HG03108 (cell line): Measurements from ENCODE around the gene ANO9.
"Not testable (repeated sequence)": the region's sequence is repeated elsewhere in the genome, so short reads cannot be mapped to it uniquely, and the experiment has no call there.

ENCODE experiments used
- ATAC-seq: cut with Tn5 transposase; IDR thresholded peaks from one replicate; pipeline ENCODE4 v1.9.1; 2021; ENCODE audit warnings: moderate library complexity; ENCODE audit not compliant: unreplicated experiment

ANO9 gene

GRCh38 chr11:417652-418342, 24.0 kb downstream of the ANO9 start:
- no peak for ATAC-seq

GRCh38 chr11:416757-417621, 24.8 kb downstream of the ANO9 start:
- ATAC-seq: no peak

- no peak for ATAC-seq
These were observed 25.6 kb downstream of the ANO9 start for GRCh38 chr11:416051-416756.

GRCh38 chr11:415640-416041, 26.2 kb downstream of the ANO9 start:
- ATAC-seq: no peak

- ATAC-seq: no peak
These were observed 27.4 kb downstream of the ANO9 start for GRCh38 chr11:414318-414857.

GRCh38 chr11:413120-414081, 28.4 kb downstream of the ANO9 start:
- no peak for ATAC-seq

GRCh38 chr11:412641-413119, 29.1 kb downstream of the ANO9 start:
- no peak for ATAC-seq

- ATAC-seq: not testable (repeated sequence)
These were observed 30.3 kb downstream of the ANO9 start for GRCh38 chr11:411520-411919.

- ATAC-seq: not testable (repeated sequence)
These were observed 31.1 kb downstream of the ANO9 start for GRCh38 chr11:410711-411110.

GRCh38 chr11:409600-410483, 32.0 kb downstream of the ANO9 start:
- no peak for ATAC-seq

GRCh38 chr11:409008-409599, 32.7 kb downstream of the ANO9 start:
- ATAC-seq: no peak

GRCh38 chr11:408154-409007, 33.4 kb downstream of the ANO9 start:
- ATAC-seq: no peak

GRCh38 chr11:407651-408123, 34.1 kb downstream of the ANO9 start:
- ATAC-seq: no peak

- ATAC-seq: peak; percentile 50
These were observed 34.8 kb downstream of the ANO9 start for GRCh38 chr11:406796-407650.

- no peak for ATAC-seq
These were observed 35.6 kb downstream of the ANO9 start for GRCh38 chr11:405954-406795.
